ENCODE results near the gene UBE2M.

UBE2M gene

DNA sequence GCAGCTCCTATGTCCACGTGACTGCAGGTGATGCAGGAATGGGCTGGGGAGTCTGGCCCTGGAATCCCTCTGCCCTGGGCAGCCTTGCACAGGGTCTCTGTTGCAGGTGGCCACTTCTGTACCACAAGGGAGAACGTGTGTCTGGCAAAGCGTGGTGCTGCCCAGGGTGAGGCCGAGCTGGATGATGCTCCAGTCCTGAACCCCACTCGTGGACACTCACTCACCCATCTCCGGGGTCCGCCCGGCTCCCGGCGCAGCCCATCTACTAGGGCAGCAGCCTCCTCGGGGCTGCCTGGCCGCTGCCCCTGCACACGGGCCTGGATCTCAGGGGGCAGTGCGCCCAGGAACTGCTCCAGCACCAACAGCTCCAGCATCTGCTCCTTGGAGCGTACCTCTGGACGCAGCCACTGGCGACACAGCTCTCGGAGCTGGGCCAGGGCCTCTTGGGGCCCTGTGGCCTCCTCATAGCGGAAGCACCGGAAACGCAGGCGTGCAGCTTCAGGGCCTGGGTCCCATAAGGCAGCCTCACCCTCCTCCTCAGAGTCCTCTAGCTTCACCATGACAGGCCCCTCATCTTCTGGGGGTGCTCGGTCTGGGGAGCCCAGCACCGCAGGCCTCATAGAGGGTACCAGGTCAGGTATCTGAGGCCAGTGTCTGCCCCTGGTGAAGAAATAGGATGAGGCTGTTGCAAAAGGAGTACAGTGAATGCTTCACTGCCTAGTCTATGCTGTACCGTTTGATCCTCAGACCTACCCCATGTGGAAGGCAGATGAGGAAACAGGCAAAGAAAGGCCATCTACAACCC is 12.6 kb upstream of the UBE2M start:
- no peak for DNase-seq

DNA sequence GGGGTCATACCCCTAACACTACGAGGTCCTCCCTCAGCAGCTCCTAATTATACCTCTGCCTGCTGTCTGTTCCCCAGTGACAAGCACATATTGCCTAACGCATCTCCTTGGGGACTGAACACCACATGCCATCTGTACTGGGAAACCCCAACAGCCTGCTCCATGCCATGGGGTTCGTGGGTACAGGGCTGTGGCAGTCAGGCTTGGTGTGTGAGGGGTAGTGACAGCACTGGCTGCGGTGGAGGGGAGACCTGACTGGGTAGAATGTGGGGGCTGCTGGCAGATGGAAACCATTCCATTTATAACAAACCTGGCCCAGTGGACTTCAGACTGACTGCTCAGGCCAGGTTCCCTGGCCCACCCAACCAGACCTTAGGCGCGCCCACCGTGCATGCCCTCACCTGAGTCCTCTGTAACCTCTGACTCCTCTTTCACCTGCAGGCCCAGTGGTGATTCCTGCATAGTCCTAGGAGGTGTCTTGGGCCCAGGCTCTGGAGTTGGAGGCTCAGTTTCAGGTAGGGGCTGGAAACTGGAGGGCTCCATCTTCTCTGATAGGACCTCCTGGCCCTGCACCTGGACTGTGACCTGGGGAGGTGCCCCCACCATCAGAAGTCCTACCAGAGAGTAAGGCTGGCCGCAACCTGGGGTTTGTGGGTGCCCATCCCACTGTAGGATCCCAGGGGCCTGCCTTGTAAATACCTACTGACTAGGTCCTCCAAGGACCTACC is 11.7 kb upstream of the UBE2M start:
- DNase-seq, result no peak

DNA sequence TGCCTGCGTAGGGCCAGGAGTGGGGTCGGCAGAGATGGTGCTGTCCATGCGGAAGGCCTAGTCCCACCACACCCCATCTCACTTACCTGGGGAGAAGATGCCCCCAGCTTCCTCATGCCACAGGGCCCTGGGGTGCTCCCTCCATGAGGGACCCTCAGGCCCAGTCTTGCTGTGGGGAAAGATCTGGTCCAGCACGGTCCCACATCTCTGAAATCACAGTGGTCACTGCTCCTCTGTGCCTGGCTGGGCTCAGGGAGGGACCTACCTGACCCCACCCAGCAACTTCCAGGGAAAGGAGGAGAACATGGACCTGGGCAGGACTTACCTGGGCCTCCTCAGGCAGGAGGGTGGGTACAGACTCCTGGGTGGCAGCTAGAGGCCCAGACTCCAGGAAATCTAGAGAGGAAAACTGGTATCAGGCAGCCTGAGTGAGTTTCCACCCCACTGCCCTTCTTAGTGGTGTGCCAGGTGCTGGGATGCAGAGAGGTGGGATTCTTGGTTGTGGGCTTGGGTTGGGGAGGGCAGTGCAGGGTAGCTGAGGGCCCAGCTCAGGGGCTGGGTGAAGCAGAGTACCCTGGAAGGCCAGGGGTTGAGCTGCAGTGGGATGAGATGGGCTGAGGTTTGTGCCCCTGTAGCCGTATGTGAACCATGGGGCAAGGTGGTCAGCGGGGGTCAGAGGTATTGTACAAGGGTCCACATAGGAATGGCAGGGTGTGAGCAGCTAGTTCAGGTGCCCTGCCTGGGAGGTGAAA is 11.0 kb upstream of the UBE2M start:
- DNase-seq, result no peak

DNA sequence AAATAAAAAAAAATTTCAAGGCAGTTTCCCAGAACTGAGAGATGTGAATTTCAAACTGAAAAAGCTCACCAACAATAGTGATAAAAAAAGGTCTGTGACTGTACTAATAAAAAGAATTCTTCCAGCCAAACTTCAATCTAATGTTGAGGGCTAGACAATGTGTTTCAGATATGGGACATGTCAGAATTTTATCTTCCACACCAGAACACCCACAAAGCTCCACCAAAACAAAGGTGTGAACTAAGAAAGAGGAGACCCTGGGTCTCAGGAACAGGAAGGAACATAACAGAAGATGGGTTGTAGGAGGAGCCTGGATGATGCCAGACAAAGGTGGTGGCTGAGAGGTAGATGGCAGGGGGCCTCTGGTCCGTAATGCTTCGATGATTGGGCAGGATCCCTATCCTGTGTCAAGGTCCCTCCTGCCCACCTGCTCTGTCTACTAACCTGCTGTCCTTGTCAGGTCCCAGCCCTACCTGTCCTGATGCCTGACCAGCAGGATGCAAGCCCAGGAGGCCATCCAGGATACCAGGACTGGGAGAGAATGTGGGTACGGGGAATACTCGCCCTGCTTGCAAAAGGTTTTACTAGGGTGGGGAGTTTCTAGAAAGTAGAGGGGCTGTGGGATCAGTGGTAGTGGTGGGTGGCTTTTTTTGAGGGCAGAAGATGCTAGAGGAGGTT is 10.2 kb upstream of the UBE2M start:
- DNase-seq, result no peak

DNA sequence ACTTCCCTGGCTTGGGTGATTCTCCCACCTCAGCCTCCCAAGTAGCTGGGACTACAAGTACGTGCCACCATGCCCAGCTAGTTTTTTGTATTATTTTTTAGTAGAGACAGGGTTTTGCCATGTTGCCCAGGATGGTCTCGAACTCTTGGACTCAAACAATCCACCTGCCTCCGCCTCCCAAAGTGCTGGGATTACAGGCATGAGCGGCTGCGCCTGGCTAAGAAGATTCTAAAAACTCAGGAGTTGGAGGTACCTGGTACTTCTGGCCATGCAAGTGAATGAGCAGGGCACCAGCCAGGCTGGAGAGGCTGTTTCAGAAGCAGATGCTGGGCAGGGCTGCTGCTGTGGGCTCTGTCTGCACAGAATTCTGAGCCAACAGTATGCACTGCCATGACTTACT is 8.6 kb upstream of the UBE2M start:
- DNase-seq, result no peak

- no peak for DNase-seq
These were observed 5.4 kb upstream of the UBE2M start for GRCh38 chr19:58563823-58564222.

- no peak for DNase-seq
These were observed 4.7 kb upstream of the UBE2M start for GRCh38 chr19:58563034-58563573.

DNA sequence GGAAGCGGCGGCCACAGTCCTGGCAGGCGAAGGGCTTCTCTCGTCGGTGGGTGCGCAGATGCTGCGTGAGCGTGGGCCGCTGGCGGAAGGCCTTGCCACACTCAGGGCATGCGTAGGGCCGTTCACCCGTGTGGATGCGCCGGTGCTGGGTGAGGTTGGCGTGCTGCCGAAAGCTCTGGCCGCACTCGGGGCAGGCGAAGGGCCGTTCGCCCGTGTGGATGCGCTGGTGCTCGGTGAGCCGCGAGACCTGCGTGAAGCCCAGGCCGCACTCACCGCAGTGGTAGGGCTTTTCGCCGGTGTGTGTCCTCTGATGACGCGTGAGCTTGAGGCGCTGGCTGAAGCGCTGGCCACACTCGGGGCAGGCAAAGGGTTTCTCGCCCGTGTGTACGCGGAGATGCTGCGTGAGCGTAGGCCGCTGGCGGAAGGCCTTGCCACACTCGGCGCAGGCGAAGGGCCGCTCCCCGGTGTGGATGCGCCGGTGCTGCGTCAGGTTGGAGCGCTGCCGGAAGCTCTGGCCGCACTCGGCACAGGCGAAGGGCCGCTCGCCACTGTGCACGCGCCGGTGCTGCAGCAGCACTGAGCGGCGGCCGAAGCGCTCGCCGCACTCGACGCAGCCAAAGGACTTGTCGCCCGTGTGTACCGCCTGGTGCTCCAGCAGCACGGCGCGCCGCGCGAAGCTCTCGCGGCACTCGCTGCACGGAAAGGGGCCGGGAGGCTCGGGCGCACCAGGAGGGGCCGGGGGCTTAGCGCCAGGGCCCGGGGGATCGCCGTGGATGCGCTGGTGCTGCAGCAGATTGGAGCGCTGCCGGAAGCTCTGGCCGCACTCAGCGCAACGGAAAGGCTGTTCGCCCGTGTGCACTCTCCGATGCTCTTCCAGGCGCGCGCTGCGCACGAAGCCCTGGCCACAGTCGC is 4.0 kb upstream of the UBE2M start:
- DNase-seq, result no peak

- no peak for DNase-seq
These were observed 3.1 kb upstream of the UBE2M start for GRCh38 chr19:58561373-58562121.

DNA sequence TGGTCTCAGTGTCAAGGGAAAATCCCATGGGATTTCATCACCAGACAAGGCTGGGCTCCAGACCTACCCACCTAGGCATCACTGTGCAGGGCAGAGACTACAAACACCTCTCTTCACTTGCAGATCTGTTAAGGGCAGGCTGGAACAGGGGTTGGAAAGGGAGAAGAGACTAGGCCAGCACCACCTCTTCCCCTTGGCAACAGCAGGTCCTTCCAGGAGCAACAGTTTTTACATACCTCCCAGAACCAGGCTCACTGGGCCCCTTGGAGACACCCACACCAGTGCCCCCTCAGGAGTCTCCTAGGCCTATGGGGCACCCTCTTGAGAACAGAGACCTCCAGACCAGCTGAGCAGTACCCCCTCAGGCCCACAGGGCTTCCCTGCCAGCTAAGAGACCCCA is 2.5 kb upstream of the UBE2M start:
- no peak for DNase-seq

GRCh38 chr19:58560007-58560887 is 1.8 kb upstream of the UBE2M start:
- DNase-seq, result no peak

- no peak for DNase-seq
These were observed 1.0 kb upstream of the UBE2M start for GRCh38 chr19:58559275-58560006.

DNA sequence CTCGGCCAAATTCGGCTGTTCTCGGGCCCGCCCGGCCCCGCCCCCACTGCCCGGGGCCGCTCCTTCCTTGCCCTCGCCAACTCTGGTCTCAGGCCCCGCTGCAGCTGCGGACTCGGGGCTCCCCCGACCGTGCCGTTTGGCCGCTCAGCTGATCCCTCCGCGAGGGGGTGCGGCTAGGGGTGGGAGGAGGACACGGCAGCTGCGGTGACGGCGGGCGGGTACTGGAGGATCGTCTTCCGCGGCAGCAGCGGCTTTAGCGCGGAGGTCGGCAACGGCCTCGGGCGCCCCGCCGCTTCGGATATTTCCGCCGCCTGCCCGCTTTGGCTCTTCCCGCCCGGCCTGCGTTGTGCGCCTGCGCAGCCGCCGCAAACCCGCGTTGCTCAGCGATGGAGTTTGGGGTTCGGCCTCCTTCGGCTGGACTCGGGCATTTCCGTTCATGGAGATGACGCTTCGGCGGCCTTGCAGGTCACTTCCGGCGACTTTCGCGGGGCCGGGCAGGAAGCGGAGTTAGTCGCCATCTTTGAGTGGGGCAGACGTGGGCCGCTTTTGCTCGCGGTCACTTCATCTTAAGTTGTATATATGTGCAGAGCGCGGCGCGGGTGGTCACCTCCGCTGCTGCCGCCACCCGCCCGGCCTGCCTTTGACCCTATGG is 338 bp upstream of the UBE2M start:
- DNase-seq, result no peak

- DNase-seq, result no peak
These were observed 968 bp downstream of the UBE2M start for GRCh38 chr19:58557221-58558065.

DNA sequence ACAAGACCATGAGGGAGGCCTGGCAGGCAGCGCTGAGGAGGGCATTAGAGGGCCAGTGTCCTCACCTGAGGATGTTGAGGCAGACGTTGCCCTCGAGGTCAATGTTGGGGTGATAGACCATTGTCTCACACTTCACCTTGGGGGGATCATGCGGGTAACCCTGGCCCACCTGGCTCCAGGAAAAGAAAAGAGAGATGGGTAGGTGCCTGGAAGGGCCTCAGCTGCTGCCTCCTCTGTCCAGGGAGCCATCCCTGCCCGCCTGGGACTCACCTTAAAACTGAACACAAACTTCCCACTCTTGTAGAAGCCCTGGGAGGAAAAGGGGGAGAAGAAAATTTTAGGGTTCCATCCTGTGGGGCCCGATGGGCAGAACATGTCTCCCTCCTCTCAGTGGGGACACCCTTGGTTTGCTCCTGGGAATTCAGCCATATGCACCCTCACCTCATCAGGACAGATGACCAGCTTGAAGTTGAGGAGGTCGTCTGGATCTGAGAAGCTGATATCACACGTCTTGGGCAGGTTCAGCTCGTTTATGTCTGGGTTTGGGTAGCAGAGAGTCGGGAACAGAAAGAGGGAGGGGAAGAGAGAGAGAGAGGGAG is 1.7 kb downstream of the UBE2M start:
- DNase-seq, result no peak

DNA sequence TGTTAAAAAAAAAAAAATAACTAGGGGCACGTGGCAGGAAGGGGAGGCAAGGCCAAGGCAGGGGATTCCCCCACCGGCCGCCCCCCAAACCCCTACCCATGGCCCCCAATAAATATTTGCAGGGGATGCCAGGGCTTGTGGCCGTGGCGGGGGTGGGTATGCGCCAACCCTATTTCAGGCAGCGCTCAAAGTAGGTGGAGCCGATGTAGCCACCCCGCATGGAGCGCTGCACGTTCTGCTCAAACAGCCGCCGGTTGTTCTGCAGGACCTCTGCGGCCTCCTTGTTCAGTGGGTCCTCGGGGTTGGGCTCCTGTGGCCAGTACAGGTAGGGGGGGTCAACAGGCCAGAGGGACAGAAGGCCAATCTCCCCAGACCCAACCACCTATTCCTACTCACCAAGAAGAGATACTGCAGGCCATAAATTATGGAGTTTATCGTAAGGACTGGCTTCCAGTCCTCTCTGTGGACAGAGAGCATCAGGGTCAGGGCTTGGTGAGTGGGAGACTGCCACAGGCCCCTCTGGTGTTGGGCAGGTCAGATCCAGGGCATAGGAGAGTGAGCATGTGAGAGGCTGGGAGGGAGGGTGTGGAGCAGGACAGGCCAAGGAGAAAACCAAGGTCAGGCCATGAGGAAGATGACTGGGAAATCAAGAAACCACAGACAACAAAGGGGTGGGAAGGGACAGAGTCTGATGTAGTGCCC is 2.3 kb downstream of the UBE2M start:
- DNase-seq, result no peak

Measured in NCI-H1436 (cell line).